K562 (cell line): Measurements from ENCODE around the gene KRTAP23-1. TPM values are rescaled to one million over a fixed set of nuclear protein-coding genes. Genes with fewer than 3 reads are reported as not detected.

Experiments
- polyA plus RNA-seq, 8 experiments: library from polyadenylated mRNA; depleted of rRNA in 4 of 8; stranded (reverse) in 5 of 8; unstranded in 3 of 8; fragments of >200 nt; fragmentation: Nextera tagmentation in 2 of 8; fragmentation: Illumina TruSeq in 1 of 8; extraction: Ambion mirVana in 2 of 8; extraction: Trizol in 1 of 8; gene quantifications; 2 replicates each; pipeline versions ENCODE4 v1.2.1 to v1.2.3, GENCODE V29; 2011 to 2014; ENCODE audit warnings: inconsistent platforms in 1 of 8, missing spikeins in 1 of 8
- total RNA-seq, 7 experiments: library from RNA; depleted of rRNA in 6 of 7; stranded (reverse); fragments of >200 nt in 6 of 7; fragmentation: Illumina TruSeq in 2 of 7; extraction: Trizol in 2 of 7; gene quantifications; 2 replicates each; pipeline versions ENCODE4 v1.2.1 to v1.2.3, GENCODE V29; 2011 to 2021; ENCODE audit warnings: low replicate concordance in 1 of 7
- TF ChIP-seq, protein P1 (sequence below): sonication (generic); formaldehyde crosslinking; IDR thresholded peaks from 2 replicates; pipeline ENCODE4 v1.8.0; 2022; ENCODE audit warnings: mild to moderate bottlenecking, missing genetic modification reagents
- TF ChIP-seq, protein P2 (sequence below): fragments of 450-650 bp; IDR thresholded peaks from 2 replicates; pipeline ENCODE4 v1.6.1; 2016; ENCODE audit warnings: low read depth

Gene KRTAP23-1
- total and polyA plus RNA-seq, 9 of the 15 experiments (the other 6 are each of a cell fraction or from before 2014, with no cell fraction given): not detected

DNA sequence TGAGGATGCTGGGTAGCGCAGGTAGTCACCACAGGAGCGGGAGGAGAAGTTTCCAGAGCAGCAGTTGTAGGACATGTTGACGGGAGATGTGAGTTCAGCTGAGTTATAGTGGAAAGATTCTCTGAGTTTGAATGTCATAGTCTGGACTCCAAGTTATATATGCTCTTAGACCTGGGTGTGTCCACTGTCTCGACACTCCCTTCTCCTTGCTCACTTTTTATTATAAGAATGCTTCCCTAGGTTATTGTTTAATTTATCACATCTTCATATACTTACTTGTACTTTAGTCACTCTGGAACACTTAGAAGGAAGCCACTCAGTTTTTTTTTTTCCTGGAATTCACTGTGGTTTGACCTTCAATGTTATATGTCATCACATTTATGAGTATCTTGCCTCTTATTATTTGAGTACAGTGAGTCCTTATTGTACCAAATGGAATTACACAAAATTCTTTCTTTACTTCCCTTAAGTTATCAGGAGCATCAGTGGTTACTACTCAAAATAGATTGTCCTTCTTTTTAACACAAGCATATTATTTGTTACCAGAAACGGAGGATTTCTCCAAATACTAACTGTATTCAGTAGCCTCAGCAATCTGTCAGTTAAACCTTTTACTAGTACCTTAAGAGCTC lies 23.8 kb upstream of the KRTAP23-1 start, which contains the start of gene KRTAP13-2 (continued):
- TF ChIP-seq, protein P1, sequence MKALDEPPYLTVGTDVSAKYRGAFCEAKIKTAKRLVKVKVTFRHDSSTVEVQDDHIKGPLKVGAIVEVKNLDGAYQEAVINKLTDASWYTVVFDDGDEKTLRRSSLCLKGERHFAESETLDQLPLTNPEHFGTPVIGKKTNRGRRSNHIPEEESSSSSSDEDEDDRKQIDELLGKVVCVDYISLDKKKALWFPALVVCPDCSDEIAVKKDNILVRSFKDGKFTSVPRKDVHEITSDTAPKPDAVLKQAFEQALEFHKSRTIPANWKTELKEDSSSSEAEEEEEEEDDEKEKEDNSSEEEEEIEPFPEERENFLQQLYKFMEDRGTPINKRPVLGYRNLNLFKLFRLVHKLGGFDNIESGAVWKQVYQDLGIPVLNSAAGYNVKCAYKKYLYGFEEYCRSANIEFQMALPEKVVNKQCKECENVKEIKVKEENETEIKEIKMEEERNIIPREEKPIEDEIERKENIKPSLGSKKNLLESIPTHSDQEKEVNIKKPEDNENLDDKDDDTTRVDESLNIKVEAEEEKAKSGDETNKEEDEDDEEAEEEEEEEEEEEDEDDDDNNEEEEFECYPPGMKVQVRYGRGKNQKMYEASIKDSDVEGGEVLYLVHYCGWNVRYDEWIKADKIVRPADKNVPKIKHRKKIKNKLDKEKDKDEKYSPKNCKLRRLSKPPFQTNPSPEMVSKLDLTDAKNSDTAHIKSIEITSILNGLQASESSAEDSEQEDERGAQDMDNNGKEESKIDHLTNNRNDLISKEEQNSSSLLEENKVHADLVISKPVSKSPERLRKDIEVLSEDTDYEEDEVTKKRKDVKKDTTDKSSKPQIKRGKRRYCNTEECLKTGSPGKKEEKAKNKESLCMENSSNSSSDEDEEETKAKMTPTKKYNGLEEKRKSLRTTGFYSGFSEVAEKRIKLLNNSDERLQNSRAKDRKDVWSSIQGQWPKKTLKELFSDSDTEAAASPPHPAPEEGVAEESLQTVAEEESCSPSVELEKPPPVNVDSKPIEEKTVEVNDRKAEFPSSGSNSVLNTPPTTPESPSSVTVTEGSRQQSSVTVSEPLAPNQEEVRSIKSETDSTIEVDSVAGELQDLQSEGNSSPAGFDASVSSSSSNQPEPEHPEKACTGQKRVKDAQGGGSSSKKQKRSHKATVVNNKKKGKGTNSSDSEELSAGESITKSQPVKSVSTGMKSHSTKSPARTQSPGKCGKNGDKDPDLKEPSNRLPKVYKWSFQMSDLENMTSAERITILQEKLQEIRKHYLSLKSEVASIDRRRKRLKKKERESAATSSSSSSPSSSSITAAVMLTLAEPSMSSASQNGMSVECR: no peak
- TF ChIP-seq, protein P2, sequence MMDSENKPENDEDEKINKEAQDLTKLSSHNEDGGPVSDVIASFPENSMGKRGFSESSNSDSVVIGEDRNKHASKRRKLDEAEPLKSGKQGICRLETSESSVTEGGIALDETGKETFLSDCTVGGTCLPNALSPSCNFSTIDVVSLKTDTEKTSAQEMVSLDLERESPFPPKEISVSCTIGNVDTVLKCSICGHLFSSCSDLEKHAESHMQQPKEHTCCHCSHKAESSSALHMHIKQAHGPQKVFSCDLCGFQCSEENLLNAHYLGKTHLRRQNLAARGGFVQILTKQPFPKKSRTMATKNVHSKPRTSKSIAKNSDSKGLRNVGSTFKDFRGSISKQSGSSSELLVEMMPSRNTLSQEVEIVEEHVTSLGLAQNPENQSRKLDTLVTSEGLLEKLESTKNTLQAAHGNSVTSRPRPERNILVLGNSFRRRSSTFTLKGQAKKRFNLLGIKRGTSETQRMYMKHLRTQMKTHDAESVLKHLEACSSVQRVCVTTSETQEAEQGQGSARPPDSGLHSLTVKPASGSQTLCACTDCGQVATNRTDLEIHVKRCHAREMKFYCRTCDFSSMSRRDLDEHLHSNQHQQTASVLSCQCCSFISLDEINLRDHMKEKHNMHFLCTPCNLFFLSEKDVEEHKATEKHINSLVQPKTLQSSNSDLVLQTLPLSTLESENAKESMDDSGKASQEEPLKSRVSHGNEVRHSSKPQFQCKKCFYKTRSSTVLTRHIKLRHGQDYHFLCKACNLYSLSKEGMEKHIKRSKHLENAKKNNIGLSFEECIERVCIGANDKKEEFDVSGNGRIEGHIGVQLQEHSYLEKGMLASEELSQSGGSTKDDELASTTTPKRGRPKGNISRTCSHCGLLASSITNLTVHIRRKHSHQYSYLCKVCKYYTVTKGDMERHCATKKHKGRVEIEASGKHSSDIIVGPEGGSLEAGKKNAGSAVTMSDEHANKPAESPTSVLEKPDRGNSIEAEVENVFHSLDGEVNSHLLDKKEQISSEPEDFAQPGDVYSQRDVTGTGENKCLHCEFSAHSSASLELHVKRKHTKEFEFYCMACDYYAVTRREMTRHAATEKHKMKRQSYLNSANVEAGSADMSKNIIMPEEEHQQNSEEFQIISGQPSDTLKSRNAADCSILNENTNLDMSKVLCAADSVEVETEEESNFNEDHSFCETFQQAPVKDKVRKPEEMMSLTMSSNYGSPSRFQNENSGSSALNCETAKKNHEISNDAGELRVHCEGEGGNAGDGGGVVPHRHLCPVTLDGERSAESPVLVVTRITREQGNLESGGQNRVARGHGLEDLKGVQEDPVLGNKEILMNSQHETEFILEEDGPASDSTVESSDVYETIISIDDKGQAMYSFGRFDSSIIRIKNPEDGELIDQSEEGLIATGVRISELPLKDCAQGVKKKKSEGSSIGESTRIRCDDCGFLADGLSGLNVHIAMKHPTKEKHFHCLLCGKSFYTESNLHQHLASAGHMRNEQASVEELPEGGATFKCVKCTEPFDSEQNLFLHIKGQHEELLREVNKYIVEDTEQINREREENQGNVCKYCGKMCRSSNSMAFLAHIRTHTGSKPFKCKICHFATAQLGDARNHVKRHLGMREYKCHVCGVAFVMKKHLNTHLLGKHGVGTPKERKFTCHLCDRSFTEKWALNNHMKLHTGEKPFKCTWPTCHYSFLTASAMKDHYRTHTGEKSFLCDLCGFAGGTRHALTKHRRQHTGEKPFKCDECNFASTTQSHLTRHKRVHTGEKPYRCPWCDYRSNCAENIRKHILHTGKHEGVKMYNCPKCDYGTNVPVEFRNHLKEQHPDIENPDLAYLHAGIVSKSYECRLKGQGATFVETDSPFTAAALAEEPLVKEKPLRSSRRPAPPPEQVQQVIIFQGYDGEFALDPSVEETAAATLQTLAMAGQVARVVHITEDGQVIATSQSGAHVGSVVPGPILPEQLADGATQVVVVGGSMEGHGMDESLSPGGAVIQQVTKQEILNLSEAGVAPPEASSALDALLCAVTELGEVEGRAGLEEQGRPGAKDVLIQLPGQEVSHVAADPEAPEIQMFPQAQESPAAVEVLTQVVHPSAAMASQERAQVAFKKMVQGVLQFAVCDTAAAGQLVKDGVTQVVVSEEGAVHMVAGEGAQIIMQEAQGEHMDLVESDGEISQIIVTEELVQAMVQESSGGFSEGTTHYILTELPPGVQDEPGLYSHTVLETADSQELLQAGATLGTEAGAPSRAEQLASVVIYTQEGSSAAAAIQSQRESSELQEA: no peak
